Retina (tissue), 1 donor: ENCODE measurements around the gene LY6G5C.
"Not testable (repeated sequence)": the region's sequence is repeated elsewhere in the genome, so short reads cannot be mapped to it uniquely, and the experiment has no call there.

ENCODE experiments used
- DNase-seq: peaks from one replicate; pipeline ENCODE4 v3.0.0-alpha.2; 2016

The LY6G5C gene

GRCh38 chr6:31713991-31714684 is 33.3 kb upstream of the LY6G5C start:
- peak; percentile 71 for DNase-seq

GRCh38 chr6:31713465-31713864 is 32.6 kb upstream of the LY6G5C start:
- no peak for DNase-seq

- no peak for DNase-seq
Observed at GRCh38 chr6:31712296-31712695, 31.4 kb upstream of the LY6G5C start.

GRCh38 chr6:31711233-31711632 is 30.4 kb upstream of the LY6G5C start:
- no peak for DNase-seq

GRCh38 chr6:31710523-31711219 is 29.8 kb upstream of the LY6G5C start:
- DNase-seq, result no peak

GRCh38 chr6:31709157-31709556 is 28.3 kb upstream of the LY6G5C start:
- DNase-seq, result not testable (repeated sequence)

- no peak for DNase-seq
Observed at GRCh38 chr6:31708224-31708623, 27.4 kb upstream of the LY6G5C start.

- no peak for DNase-seq
Observed at GRCh38 chr6:31707701-31708100, 26.8 kb upstream of the LY6G5C start.

GRCh38 chr6:31706599-31706998 is 25.7 kb upstream of the LY6G5C start, which contains the start of gene LY6G6F:
Gene LY6G6F (plus strand): TSS chr6:31706866. CDS start chr6:31706907, 41 bp downstream.
- DNase-seq, result no peak

GRCh38 chr6:31705931-31706330 is 25.1 kb upstream of the LY6G5C start:
- DNase-seq, result peak; percentile 36

- DNase-seq, result peak; percentile 99
Observed at GRCh38 chr6:31702819-31703716, 22.2 kb upstream of the LY6G5C start, which contains the start of gene ABHD16A. Gene ABHD16A (minus strand): TSS chr6:31703324. CDS start chr6:31703281, 43 bp downstream.

GRCh38 chr6:31702405-31702818 is 21.5 kb upstream of the LY6G5C start:
- no peak for DNase-seq

GRCh38 chr6:31701666-31702404 is 21.0 kb upstream of the LY6G5C start:
- DNase-seq, result no peak

GRCh38 chr6:31700740-31701401 is 20.0 kb upstream of the LY6G5C start:
- no peak for DNase-seq

- no peak for DNase-seq
Observed at GRCh38 chr6:31697555-31697954, 16.7 kb upstream of the LY6G5C start.

GRCh38 chr6:31693535-31693934 is 12.7 kb upstream of the LY6G5C start:
- no peak for DNase-seq

- no peak for DNase-seq
Observed at GRCh38 chr6:31692886-31693285, 12.0 kb upstream of the LY6G5C start.

- DNase-seq, result no peak
Observed at GRCh38 chr6:31692353-31692752, 11.5 kb upstream of the LY6G5C start.

- DNase-seq, result no peak
Observed at GRCh38 chr6:31691564-31692108, 10.8 kb upstream of the LY6G5C start.

GRCh38 chr6:31691078-31691463 is 10.2 kb upstream of the LY6G5C start:
- DNase-seq, result no peak

- DNase-seq, result no peak
Observed at GRCh38 chr6:31690231-31691077, 9.6 kb upstream of the LY6G5C start.
